ENCODE data around the gene MICAL2.

The MICAL2 gene

GRCh38 chr11:12245549-12246016, 135.2 kb downstream of the MICAL2 start:
- H3K36me3 Mint-ChIP-seq (ENCODE audit: low read depth): peaks cover 46% of the 10 kb centered on the region
- no peak overlapping the region for H3K4me3 Mint-ChIP-seq
- H3K4me1 Mint-ChIP-seq (ENCODE audit: low read depth): peaks cover 25% of the 10 kb centered on the region
- no peaks in the 10 kb centered on the region for H3K9me3 Mint-ChIP-seq
- no peak overlapping the region for H3K27ac Mint-ChIP-seq
- H3K27me3 Mint-ChIP-seq: no peaks in the 10 kb centered on the region

- H3K9me3 Mint-ChIP-seq: no peaks in the 10 kb centered on the region
- peaks cover 43% of the 10 kb centered on the region for H3K36me3 Mint-ChIP-seq (ENCODE audit: low read depth)
- no peak overlapping the region for H3K27ac Mint-ChIP-seq
- no peaks in the 10 kb centered on the region for H3K27me3 Mint-ChIP-seq
- H3K4me1 Mint-ChIP-seq (ENCODE audit: low read depth): peaks cover 22% of the 10 kb centered on the region
- no peak overlapping the region for H3K4me3 Mint-ChIP-seq
Measured at GRCh38 chr11:12246147-12246546, 135.8 kb downstream of the MICAL2 start.

GRCh38 chr11:12246989-12247388, 136.6 kb downstream of the MICAL2 start:
- Mint-ChIP-seq H3K36me3 (ENCODE audit: low read depth) (peaks cover 35% of the 10 kb centered on the region), H3K4me3 (no peak overlapping the region), H3K4me1 (ENCODE audit: low read depth) (peaks cover 15% of the 10 kb centered on the region), H3K9me3 (no peaks in the 10 kb centered on the region), H3K27me3 (no peaks in the 10 kb centered on the region), H3K27ac (no peak overlapping the region)

- Mint-ChIP-seq H3K4me3 (no peak overlapping the region), H3K27me3 (no peaks in the 10 kb centered on the region), H3K27ac (no peak overlapping the region), H3K4me1 (ENCODE audit: low read depth) (peaks cover 8% of the 10 kb centered on the region), H3K9me3 (no peaks in the 10 kb centered on the region), H3K36me3 (ENCODE audit: low read depth) (peaks cover 31% of the 10 kb centered on the region)
Measured at GRCh38 chr11:12247543-12248254, 137.3 kb downstream of the MICAL2 start.

GRCh38 chr11:12248330-12248729, 137.9 kb downstream of the MICAL2 start:
- peaks cover 25% of the 10 kb centered on the region for H3K36me3 Mint-ChIP-seq (ENCODE audit: low read depth)
- no peaks in the 10 kb centered on the region for H3K27me3 Mint-ChIP-seq
- H3K9me3 Mint-ChIP-seq: no peaks in the 10 kb centered on the region
- H3K27ac Mint-ChIP-seq: no peak overlapping the region
- H3K4me1 Mint-ChIP-seq (ENCODE audit: low read depth): peaks cover 1% of the 10 kb centered on the region
- no peak overlapping the region for H3K4me3 Mint-ChIP-seq

GRCh38 chr11:12249590-12250260, 139.3 kb downstream of the MICAL2 start:
- no peaks in the 10 kb centered on the region for H3K27me3 Mint-ChIP-seq
- no peaks in the 10 kb centered on the region for H3K4me1 Mint-ChIP-seq (ENCODE audit: low read depth)
- no peak overlapping the region for H3K27ac Mint-ChIP-seq
- no peaks in the 10 kb centered on the region for H3K9me3 Mint-ChIP-seq
- H3K4me3 Mint-ChIP-seq: no peak overlapping the region
- peaks cover 21% of the 10 kb centered on the region for H3K36me3 Mint-ChIP-seq (ENCODE audit: low read depth)

- no peaks in the 10 kb centered on the region for H3K4me1 Mint-ChIP-seq (ENCODE audit: low read depth)
- H3K27me3 Mint-ChIP-seq: no peaks in the 10 kb centered on the region
- no peaks in the 10 kb centered on the region for H3K9me3 Mint-ChIP-seq
- no peak overlapping the region for H3K4me3 Mint-ChIP-seq
- H3K36me3 Mint-ChIP-seq (ENCODE audit: low read depth): peaks cover 27% of the 10 kb centered on the region
- no peak overlapping the region for H3K27ac Mint-ChIP-seq
Measured at GRCh38 chr11:12251666-12252560, 141.5 kb downstream of the MICAL2 start.

- Mint-ChIP-seq H3K9me3 (no peaks in the 10 kb centered on the region), H3K36me3 (ENCODE audit: low read depth) (peaks cover 31% of the 10 kb centered on the region), H3K27ac (no peak overlapping the region), H3K4me3 (no peak overlapping the region), H3K27me3 (no peaks in the 10 kb centered on the region), H3K4me1 (ENCODE audit: low read depth) (no peaks in the 10 kb centered on the region)
Measured at GRCh38 chr11:12253843-12254281, 143.5 kb downstream of the MICAL2 start.

GRCh38 chr11:12258451-12258850, 148.1 kb downstream of the MICAL2 start:
- Mint-ChIP-seq H3K4me3 (no peak overlapping the region), H3K27ac (no peak overlapping the region), H3K4me1 (ENCODE audit: low read depth) (no peaks in the 10 kb centered on the region), H3K36me3 (ENCODE audit: low read depth) (peaks cover 61% of the 10 kb centered on the region), H3K9me3 (no peaks in the 10 kb centered on the region), H3K27me3 (no peaks in the 10 kb centered on the region)

- Mint-ChIP-seq H3K4me3 (no peak overlapping the region), H3K9me3 (no peaks in the 10 kb centered on the region), H3K27ac (no peak overlapping the region), H3K27me3 (no peaks in the 10 kb centered on the region), H3K4me1 (ENCODE audit: low read depth) (no peaks in the 10 kb centered on the region), H3K36me3 (ENCODE audit: low read depth) (peaks cover 56% of the 10 kb centered on the region)
Measured at GRCh38 chr11:12259956-12260355, 149.6 kb downstream of the MICAL2 start.

- Mint-ChIP-seq H3K4me3 (no peak overlapping the region), H3K4me1 (ENCODE audit: low read depth) (no peaks in the 10 kb centered on the region), H3K36me3 (ENCODE audit: low read depth) (peaks cover 51% of the 10 kb centered on the region), H3K9me3 (no peaks in the 10 kb centered on the region), H3K27me3 (no peaks in the 10 kb centered on the region), H3K27ac (no peak overlapping the region)
Measured at GRCh38 chr11:12260731-12261521, 150.5 kb downstream of the MICAL2 start.

GRCh38 chr11:12261551-12261950, 151.2 kb downstream of the MICAL2 start:
- H3K36me3 Mint-ChIP-seq (ENCODE audit: low read depth): peaks cover 51% of the 10 kb centered on the region
- H3K27me3 Mint-ChIP-seq: no peaks in the 10 kb centered on the region
- H3K9me3 Mint-ChIP-seq: no peaks in the 10 kb centered on the region
- no peaks in the 10 kb centered on the region for H3K4me1 Mint-ChIP-seq (ENCODE audit: low read depth)
- H3K27ac Mint-ChIP-seq: no peak overlapping the region
- no peak overlapping the region for H3K4me3 Mint-ChIP-seq

- Mint-ChIP-seq H3K36me3 (ENCODE audit: low read depth) (peaks cover 45% of the 10 kb centered on the region), H3K4me1 (ENCODE audit: low read depth) (no peaks in the 10 kb centered on the region), H3K27ac (no peak overlapping the region), H3K27me3 (no peaks in the 10 kb centered on the region), H3K9me3 (no peaks in the 10 kb centered on the region), H3K4me3 (no peak overlapping the region)
Measured at GRCh38 chr11:12263141-12263693, 152.8 kb downstream of the MICAL2 start.

- peaks cover 33% of the 10 kb centered on the region for H3K36me3 Mint-ChIP-seq (ENCODE audit: low read depth)
- H3K4me3 Mint-ChIP-seq: no peak overlapping the region
- no peaks in the 10 kb centered on the region for H3K4me1 Mint-ChIP-seq (ENCODE audit: low read depth)
- no peaks in the 10 kb centered on the region for H3K27me3 Mint-ChIP-seq
- H3K27ac Mint-ChIP-seq: no peak overlapping the region
- H3K9me3 Mint-ChIP-seq: no peaks in the 10 kb centered on the region
Measured at GRCh38 chr11:12264361-12264760, 154.0 kb downstream of the MICAL2 start.

All from stimulated activated naive CD8-positive, alpha-beta T cell treated with anti-CD3 and anti-CD28 coated beads, Interleukin-15, Interleukin-2, amounts not matched to agents 100 ng/mL and 50 ng/mL, for 24 hours (primary cell).